ENCODE results near the gene CAMSAP1. TPM values are rescaled to one million over a fixed set of nuclear protein-coding genes. Genes with fewer than 3 reads are reported as not detected.

The CAMSAP1 gene
- total and polyA plus RNA-seq, 9 of the 15 experiments (the other 6 are each of a cell fraction or from before 2014, with no cell fraction given): 1.5 to 28.8 (median 14.3) TPM

DNA sequence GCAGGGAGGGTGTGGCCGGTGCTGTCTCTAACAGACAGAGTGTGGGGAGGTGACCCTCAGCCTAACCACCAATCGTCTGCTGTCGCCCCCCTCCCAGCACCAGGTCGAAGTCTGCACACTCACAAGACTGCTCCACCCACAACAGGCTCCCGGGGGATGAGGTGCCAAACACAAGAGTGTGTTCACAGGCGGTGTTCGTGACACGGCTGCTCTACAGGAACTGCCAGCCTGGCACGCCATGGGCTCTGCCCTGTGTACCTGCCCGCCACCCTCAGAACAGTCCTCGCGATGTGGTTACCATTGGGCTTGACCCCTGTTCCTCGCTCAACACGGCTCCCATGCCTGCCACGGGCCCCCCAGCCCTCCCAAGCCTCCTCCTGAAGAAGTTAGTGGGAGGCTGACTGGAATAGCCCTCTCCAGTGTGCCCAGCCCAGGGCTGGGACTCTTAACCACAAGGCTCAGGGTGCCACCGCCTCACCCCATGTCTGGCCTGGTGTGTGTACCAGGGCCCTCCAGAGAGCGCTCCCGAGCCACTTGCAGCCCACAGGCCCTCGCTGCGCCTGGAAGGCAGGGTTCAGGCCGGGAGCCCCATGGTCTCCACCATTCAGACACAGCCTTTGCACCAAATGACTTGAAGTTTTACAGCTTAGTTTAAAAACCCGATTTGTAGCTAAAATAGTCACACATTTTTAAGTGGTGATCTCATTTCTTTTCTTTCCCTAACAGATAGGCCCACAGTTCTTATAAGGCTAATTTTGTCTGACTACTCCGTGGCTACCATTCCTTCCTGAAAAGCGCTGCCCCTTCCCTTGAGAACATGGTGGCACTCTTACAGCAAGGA is 102.5 kb downstream of the CAMSAP1 start:
- Histone ChIP-seq H2AFZ (ENCODE audit: low read depth, low read length) (no peak overlapping the region), H3K4me1 (replicated peaks in 1 of 2; ENCODE audit: control insufficient read depth in 2 of 2, insufficient read depth in 2 of 2, low read length in 2 of 2) (peaks cover 0 to 20% of the 10 kb centered on the region in 2 experiments; a peak in 2 of 5 replicates), H3K4me3 (no peak overlapping the region), H3K9me1 (ENCODE audit: control insufficient read depth, insufficient read depth, low read length) (no peaks in the 10 kb centered on the region), H3K36me3 (ENCODE audit: control insufficient read depth, insufficient read depth, low read length) (peaks cover under 1% of the 10 kb centered on the region; the same call in 1 of the 3 replicates), H3K27me3 (ENCODE audit: control insufficient read depth in 2 of 2, insufficient read depth in 2 of 2, low read length in 2 of 2) (peaks cover 4 to 5% of the 10 kb centered on the region in 2 experiments; a peak in 3 of 5 replicates), H3K27ac (ENCODE audit: extremely low read depth, low read depth, low read length) (no peak overlapping the region), H3K79me2 (ENCODE audit: control insufficient read depth, insufficient read depth, low read length) (no peaks in the 10 kb centered on the region), H4K20me1 (replicated peaks; ENCODE audit: control insufficient read depth, insufficient read depth, low read length) (no peaks in the 10 kb centered on the region), H3K9me3 (replicated peaks; ENCODE audit: control insufficient read depth, insufficient read depth, low read depth, low read length) (no peaks in the 10 kb centered on the region; the same call in 1 of the 2 replicates), H3K9ac (ENCODE audit: insufficient read depth in 1 of 2, low read depth in 2 of 2, low read length in 2 of 2) (peak overlapping the region in 1 of 2 experiments; percentile 69; a peak in 2 of 4 replicates), H3K4me2 (ENCODE audit: insufficient read depth, low read length) (no peak overlapping the region)
- POLR2A ChIA-PET: interaction anchor here (0.6 kb wide), 1 partner anchor 9 kb away, joined by 3 read pairs; no protein-coding TSS in a partner anchor
- intact Hi-C loops (cut with micrococcal nuclease) (no loop called here), in situ Hi-C loops (cut with MboI) (loop anchor here (5.0 kb wide), 1 partner anchor 318 kb away; no protein-coding TSS in a partner anchor)
- FAIRE-seq (no peak), ATAC-seq (peak; percentile 80), DNase-seq (ENCODE audit: extremely low read depth in 1 of 4, low spot score in 3 of 4) (peak in 2 of 4 experiments; percentile 45 to 46)
- 52% methylated on average over 23 of the region's 24 CpGs for WGBS (ENCODE audit: insufficient coverage, low coverage, missing lambda C conversion rate)
- BruUV-seq (replicated peaks): no TSS peak
- CTCF ChIA-PET (ENCODE audit: low intra/inter-chr PET ratio): no interaction called here
- TF ChIP-seq, protein P1, sequence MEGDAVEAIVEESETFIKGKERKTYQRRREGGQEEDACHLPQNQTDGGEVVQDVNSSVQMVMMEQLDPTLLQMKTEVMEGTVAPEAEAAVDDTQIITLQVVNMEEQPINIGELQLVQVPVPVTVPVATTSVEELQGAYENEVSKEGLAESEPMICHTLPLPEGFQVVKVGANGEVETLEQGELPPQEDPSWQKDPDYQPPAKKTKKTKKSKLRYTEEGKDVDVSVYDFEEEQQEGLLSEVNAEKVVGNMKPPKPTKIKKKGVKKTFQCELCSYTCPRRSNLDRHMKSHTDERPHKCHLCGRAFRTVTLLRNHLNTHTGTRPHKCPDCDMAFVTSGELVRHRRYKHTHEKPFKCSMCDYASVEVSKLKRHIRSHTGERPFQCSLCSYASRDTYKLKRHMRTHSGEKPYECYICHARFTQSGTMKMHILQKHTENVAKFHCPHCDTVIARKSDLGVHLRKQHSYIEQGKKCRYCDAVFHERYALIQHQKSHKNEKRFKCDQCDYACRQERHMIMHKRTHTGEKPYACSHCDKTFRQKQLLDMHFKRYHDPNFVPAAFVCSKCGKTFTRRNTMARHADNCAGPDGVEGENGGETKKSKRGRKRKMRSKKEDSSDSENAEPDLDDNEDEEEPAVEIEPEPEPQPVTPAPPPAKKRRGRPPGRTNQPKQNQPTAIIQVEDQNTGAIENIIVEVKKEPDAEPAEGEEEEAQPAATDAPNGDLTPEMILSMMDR (IDR thresholded peaks at IDR 0.05 in 2 of 3, conservative IDR thresholded peaks at IDR 0.05 in 1 of 3; ENCODE audit: insufficient read depth in 2 of 3, low read depth in 1 of 3, low read length in 3 of 3): peak in 2 of 3 experiments; percentile 28 to 41; a peak in 2 of 6 replicates
- TF ChIP-seq TAL1 (IDR thresholded peaks at IDR 0.05) (no peak), MYNN (IDR thresholded peaks at IDR 0.05) (0 out of 2 replicates have a peak, but pooled peaks have one; percentile 26), MYNN (CRISPR knock-in tag; IDR thresholded peaks at IDR 0.05) (no peak), ZNF354B (CRISPR knock-in tag; IDR thresholded peaks at IDR 0.05) (no peak), POLR2G (IDR thresholded peaks at IDR 0.05; ENCODE audit: low read depth, low read length) (peak; percentile 20; the same call in 1 of the 2 replicates), ZNF12 (CRISPR knock-in tag; IDR thresholded peaks at IDR 0.05) (no peak), KDM5B (IDR thresholded peaks at IDR 0.05; ENCODE audit: insufficient replicate concordance, low read depth, low read length) (no peak), CREB1 (IDR thresholded peaks at IDR 0.05) (no peak), CREB1 (CRISPR knock-in tag; IDR thresholded peaks at IDR 0.05) (no peak), MECOM (CRISPR knock-in tag; IDR thresholded peaks at IDR 0.05) (no peak), SAFB (IDR thresholded peaks at IDR 0.05; ENCODE audit: borderline replicate concordance, low read depth, low read length) (no peak)
- TF ChIP-seq, protein P2, sequence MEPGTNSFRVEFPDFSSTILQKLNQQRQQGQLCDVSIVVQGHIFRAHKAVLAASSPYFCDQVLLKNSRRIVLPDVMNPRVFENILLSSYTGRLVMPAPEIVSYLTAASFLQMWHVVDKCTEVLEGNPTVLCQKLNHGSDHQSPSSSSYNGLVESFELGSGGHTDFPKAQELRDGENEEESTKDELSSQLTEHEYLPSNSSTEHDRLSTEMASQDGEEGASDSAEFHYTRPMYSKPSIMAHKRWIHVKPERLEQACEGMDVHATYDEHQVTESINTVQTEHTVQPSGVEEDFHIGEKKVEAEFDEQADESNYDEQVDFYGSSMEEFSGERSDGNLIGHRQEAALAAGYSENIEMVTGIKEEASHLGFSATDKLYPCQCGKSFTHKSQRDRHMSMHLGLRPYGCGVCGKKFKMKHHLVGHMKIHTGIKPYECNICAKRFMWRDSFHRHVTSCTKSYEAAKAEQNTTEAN (CRISPR knock-in tag; IDR thresholded peaks at IDR 0.05): no peak
- TF ChIP-seq, protein P3, sequence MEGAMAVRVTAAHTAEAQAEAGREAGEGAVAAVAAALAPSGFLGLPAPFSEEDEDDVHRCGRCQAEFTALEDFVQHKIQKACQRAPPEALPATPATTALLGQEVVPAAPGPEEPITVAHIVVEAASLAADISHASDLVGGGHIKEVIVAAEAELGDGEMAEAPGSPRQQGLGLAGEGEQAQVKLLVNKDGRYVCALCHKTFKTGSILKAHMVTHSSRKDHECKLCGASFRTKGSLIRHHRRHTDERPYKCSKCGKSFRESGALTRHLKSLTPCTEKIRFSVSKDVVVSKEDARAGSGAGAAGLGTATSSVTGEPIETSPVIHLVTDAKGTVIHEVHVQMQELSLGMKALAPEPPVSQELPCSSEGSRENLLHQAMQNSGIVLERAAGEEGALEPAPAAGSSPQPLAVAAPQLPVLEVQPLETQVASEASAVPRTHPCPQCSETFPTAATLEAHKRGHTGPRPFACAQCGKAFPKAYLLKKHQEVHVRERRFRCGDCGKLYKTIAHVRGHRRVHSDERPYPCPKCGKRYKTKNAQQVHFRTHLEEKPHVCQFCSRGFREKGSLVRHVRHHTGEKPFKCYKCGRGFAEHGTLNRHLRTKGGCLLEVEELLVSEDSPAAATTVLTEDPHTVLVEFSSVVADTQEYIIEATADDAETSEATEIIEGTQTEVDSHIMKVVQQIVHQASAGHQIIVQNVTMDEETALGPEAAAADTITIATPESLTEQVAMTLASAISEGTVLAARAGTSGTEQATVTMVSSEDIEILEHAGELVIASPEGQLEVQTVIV (CRISPR knock-in tag; IDR thresholded peaks at IDR 0.05; ENCODE audit: borderline replicate concordance): no peak
